Calu3 (cell line): ENCODE measurements around the gene DUT. TPM values are rescaled to one million over a fixed set of nuclear protein-coding genes. Genes with fewer than 3 reads are reported as not detected.
A peak's percentile ranks its signal among the peaks of the same experiment; 100 is the strongest.
"Not testable (repeated sequence)": the region's sequence is repeated elsewhere in the genome, so short reads cannot be mapped to it uniquely, and the experiment has no call there.

Source experiments
- BruUV-seq: library from RNA; stranded (reverse); fragments of 400-500 nt; replicated peaks from 2 replicates; lab custom pipeline; 2021; lab: Mats Ljungman, UMichigan
- CTCF ChIA-PET: fragments of 300-600 bp; sonication (Branson Sonifier 250); formaldehyde crosslinking; loops from one replicate; lab custom pipeline; 2022; ENCODE audit warnings: antibody characterized with exemption; lab: Charles Lee
- DNase-seq: peaks from one replicate; pipeline ENCODE4 v3.0.0; 2022
- H3K27ac Mint-ChIP-seq: one replicate; pipeline ENCODE4 v1.8.0; 2022; ENCODE audit warnings: mixed read lengths; ENCODE audit not compliant: unreplicated experiment
- H3K27me3 Mint-ChIP-seq: one replicate; pipeline ENCODE4 v1.8.0; 2022; ENCODE audit warnings: mixed read lengths; ENCODE audit not compliant: unreplicated experiment
- H3K36me3 Mint-ChIP-seq: one replicate; pipeline ENCODE4 v1.8.0; 2022; ENCODE audit warnings: mild to moderate bottlenecking, moderate library complexity, mixed read lengths; ENCODE audit not compliant: insufficient read depth, unreplicated experiment
- H3K4me1 Mint-ChIP-seq: one replicate; pipeline ENCODE4 v1.8.0; 2022; ENCODE audit warnings: mild to moderate bottlenecking, low read depth, mixed read lengths; ENCODE audit not compliant: unreplicated experiment
- H3K4me3 Mint-ChIP-seq: one replicate; pipeline ENCODE4 v1.8.0; 2022; ENCODE audit warnings: mild to moderate bottlenecking, low read depth, moderate library complexity, mixed read lengths; ENCODE audit not compliant: unreplicated experiment
- H3K9me3 Mint-ChIP-seq: one replicate; pipeline ENCODE4 v1.8.0; 2022; ENCODE audit warnings: low read depth, mixed read lengths; ENCODE audit not compliant: unreplicated experiment
- CTCF ChIP-seq: fragments of 200-600 bp; IDR thresholded peaks from one replicate; pipeline ENCODE4 v1.8.0; 2022; ENCODE audit warnings: antibody characterized with exemption; ENCODE audit not compliant: unreplicated experiment
- intact Hi-C: fragments of 100-400 bp; cut with micrococcal nuclease; formaldehyde crosslinking; loops from one replicate; pipeline ENCODE4 v1.10.0; 2022; ENCODE audit not compliant: unreplicated experiment
- total RNA-seq: library from RNA; stranded (reverse); gene quantifications from 2 replicates; pipeline ENCODE4 v1.2.3, GENCODE V29; 2022

The DUT gene
- total RNA-seq, 1 experiment from 2014 or later, result 116 TPM

DNA sequence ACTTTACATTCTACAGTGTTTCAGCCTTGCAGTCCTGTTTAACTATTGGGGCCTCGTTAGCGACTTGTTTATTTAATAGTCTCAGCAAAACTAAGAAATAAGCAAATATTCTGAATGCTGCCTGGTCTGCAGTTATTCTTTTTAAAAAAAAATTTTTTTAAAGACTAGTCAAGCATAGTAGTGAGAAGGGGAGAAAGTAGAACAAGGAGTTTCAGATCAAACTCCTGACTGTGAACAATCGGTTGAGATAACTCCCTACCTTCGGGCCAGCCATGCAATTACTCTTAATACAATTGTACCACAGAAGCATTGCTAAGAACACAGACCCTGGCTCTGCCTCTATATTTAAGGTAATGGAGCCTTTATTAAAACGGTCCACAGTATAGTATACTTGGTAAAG is 5.8 kb upstream of the DUT start:
- intact Hi-C loops, result no loop called here
- H3K27ac Mint-ChIP-seq, result no peak overlapping the region
- H3K36me3 Mint-ChIP-seq, result peaks cover 4% of the 10 kb centered on the region
- no peaks in the 10 kb centered on the region for H3K9me3 Mint-ChIP-seq
- BruUV-seq, result no TSS peak
- no peak overlapping the region for H3K4me3 Mint-ChIP-seq
- CTCF ChIA-PET, result interaction anchor here (0.5 to 0.7 kb wide), 2 partner anchors 170 to 216 kb away, joined by 3 read pairs; no protein-coding TSS in a partner anchor
- H3K4me1 Mint-ChIP-seq, result peaks cover 5% of the 10 kb centered on the region
- no peak for DNase-seq
- no peaks in the 10 kb centered on the region for H3K27me3 Mint-ChIP-seq
- TF ChIP-seq CTCF, result no peak

DNA sequence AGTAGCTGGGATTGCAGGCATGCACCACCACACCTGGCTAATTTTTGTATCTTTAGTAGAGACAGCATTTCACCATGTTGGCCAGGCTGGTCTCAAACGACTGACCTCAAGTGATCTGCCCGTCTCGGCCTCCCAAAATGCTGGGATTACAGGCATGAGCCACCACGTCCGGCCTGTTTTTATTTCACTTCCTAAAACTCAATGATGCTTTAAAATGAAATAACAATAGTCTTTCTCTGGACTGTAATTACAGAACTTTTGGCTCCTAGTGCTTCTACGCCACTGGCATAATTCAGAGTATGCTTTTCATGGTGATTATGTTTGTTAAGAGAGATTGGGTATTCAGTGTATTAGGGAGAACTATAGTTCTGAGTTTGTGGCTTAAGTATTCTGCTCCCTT is 5.0 kb upstream of the DUT start:
- H3K4me1 Mint-ChIP-seq, H3K4me3 Mint-ChIP-seq, BruUV-seq, intact Hi-C loops, H3K27ac Mint-ChIP-seq, H3K9me3 Mint-ChIP-seq, DNase-seq, H3K27me3 Mint-ChIP-seq: not testable (repeated sequence)
- CTCF ChIA-PET, result interaction anchor here (0.7 kb wide), 1 partner anchor 171 kb away, joined by 3 read pairs; no protein-coding TSS in a partner anchor
- peaks cover 12% of the 10 kb centered on the region for H3K36me3 Mint-ChIP-seq

- peak overlapping the region; percentile 79 for H3K27ac Mint-ChIP-seq
- BruUV-seq, result TSS peak; percentile 77
- H3K27me3 Mint-ChIP-seq, result no peaks in the 10 kb centered on the region
- peaks cover 31% of the 10 kb centered on the region for H3K36me3 Mint-ChIP-seq
- DNase-seq, result no peak
- CTCF ChIA-PET, result no interaction called here
- TF ChIP-seq CTCF, result no peak
- peak overlapping the region; percentile 92 for H3K4me3 Mint-ChIP-seq
- H3K9me3 Mint-ChIP-seq, result no peaks in the 10 kb centered on the region
- H3K4me1 Mint-ChIP-seq, result peaks cover 13% of the 10 kb centered on the region
- intact Hi-C loops, result no loop called here
These were observed 984 bp upstream of the DUT start for GRCh38 chr15:48330105-48330785.

DNA sequence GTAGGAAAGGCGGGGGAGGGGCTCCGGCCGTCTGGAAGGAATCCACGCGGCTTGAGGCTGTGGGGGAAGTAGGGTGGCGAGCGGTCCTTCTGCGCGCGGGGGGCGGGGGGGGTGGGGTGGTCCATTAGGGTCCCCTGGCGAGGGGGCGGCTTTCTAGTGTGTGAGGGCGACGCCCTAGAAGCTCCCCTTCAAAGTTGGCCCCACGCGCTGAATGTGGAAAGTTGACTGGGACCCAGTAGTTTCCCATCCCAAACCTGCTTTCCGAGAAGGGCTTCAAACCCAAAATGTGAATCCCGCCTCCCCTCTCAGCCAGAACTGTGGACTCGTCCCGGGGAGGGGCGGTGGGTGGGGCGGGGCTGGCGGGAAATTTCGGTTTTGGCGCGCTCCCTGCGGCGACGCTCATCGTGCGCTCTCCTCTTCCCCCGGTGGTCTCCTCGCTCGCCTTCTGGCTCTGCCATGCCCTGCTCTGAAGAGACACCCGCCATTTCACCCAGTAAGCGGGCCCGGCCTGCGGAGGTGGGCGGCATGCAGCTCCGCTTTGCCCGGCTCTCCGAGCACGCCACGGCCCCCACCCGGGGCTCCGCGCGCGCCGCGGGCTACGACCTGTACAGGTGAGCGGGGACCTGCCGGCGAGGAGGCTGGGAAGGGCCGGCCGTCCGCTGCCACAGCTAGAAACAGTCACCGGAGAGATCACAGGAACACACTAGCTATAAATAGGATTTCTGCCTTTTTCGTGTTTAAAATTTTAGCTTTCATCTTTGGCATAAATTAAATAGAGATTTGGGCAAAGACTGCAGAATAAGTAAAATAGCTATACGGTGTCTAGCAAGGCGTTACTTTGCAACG is 790 bp downstream of the DUT start:
- BruUV-seq, result no TSS peak
- Mint-ChIP-seq H3K4me1 (peaks cover 13% of the 10 kb centered on the region), H3K36me3 (peaks cover 31% of the 10 kb centered on the region), H3K27ac (peak overlapping the region; percentile 72), H3K27me3 (no peaks in the 10 kb centered on the region), H3K4me3 (peak overlapping the region; percentile 92), H3K9me3 (no peaks in the 10 kb centered on the region)
- CTCF ChIA-PET, result interaction anchor here (0.6 to 0.7 kb wide), 2 partner anchors 21 to 1292 kb away, joined by 4 read pairs; no protein-coding TSS in a partner anchor
- intact Hi-C loops, result no loop called here
- DNase-seq, result peak; percentile 63
- no peak for TF ChIP-seq CTCF
